K562 (cell line): Measurements from ENCODE around the gene PSMA2. TPM values are rescaled to one million over a fixed set of nuclear protein-coding genes. Genes with fewer than 3 reads are reported as not detected.

Experiments
- ATAC-seq: fragments of 200-7000 bp; cut with Tn5 transposase; 3 replicates; pipeline ENCODE4 v1.9.1; 2020; ENCODE audit warnings: moderate library complexity
- Bru-seq: library from RNA; stranded (reverse); fragments of 400-500 nt; gene quantifications from one replicate; lab custom pipeline; 2021; lab: Mats Ljungman, UMichigan
- BruChase-seq, 2 experiments: library from RNA; stranded (reverse); fragments of 400-500 nt; gene quantifications; one replicate each; lab custom pipeline; 2021; lab: Mats Ljungman, UMichigan
- BruUV-seq: library from RNA; stranded (reverse); fragments of 400-500 nt; replicated peaks from 2 replicates; lab custom pipeline; 2021; lab: Mats Ljungman, UMichigan
- CTCF ChIA-PET: fragments of 300-600 bp; formaldehyde crosslinking; extraction: SDS; loops from one replicate; lab custom pipeline; 2021; ENCODE audit warnings: low intra/inter-chr PET ratio; lab: Yijun Ruan, JAX
- POLR2A ChIA-PET: fragments of 300-600, 350-650 bp; sonication (Branson Sonifier 250); formaldehyde crosslinking; extraction: SDS; loops from one replicate; lab custom pipeline; 2021; ENCODE audit warnings: antibody characterized with exemption, inconsistent platforms; lab: Yijun Ruan, JAX
- DNase-seq, 4 experiments: peaks; one replicate each; pipeline versions ENCODE4 v3.0.0 to v3.0.0-alpha.2; 2011 to 2018; ENCODE audit warnings: low spot score in 3 of 4, mixed read lengths in 3 of 4; ENCODE audit errors: extremely low read depth in 1 of 4
- FAIRE-seq: peaks from 2 replicates; lab custom pipeline; 2011; peaks lifted over from hg19 to GRCh38; lab: Jason Lieb, UNC
- H2AFZ ChIP-seq: 2 replicates; pipeline ENCODE4 v1.6.0; 2011; ENCODE audit warnings: low read depth, low read length, control low read depth, inconsistent platforms
- H3K27ac ChIP-seq: fragments of 200-600 bp; 3 replicates; pipeline ENCODE4 v1.8.0; 2011; ENCODE audit warnings: low read depth, mild to moderate bottlenecking, control low read depth, inconsistent platforms, low read length, moderate library complexity, mixed read lengths; ENCODE audit errors: extremely low read depth
- H3K27me3 ChIP-seq, 2 experiments: fragments of 300-600 bp in 1 of 2; 2 replicates in 1 of 2; 3 replicates in 1 of 2; pipeline versions ENCODE4 v1.6.0 to v1.8.0; 2011; ENCODE audit warnings: inconsistent platforms in 2 of 2, low read length in 2 of 2, mild to moderate bottlenecking in 1 of 2, mixed read lengths in 1 of 2, moderate library complexity in 1 of 2; ENCODE audit not compliant: control insufficient read depth in 2 of 2, insufficient read depth in 2 of 2
- H3K36me3 ChIP-seq: fragments of 300-600 bp; 3 replicates; pipeline ENCODE4 v1.8.0; 2011; ENCODE audit warnings: mild to moderate bottlenecking, low read length, inconsistent platforms; ENCODE audit not compliant: control insufficient read depth, insufficient read depth
- H3K4me1 ChIP-seq, 2 experiments: fragments of 200-600 bp in 1 of 2; replicated peaks in 1 of 2; 2 replicates in 1 of 2; 3 replicates in 1 of 2; pipeline versions ENCODE4 v1.5.1 to v1.8.0; 2011; ENCODE audit warnings: inconsistent platforms in 2 of 2, low read length in 2 of 2, mild to moderate bottlenecking in 1 of 2, mixed read lengths in 1 of 2, moderate library complexity in 1 of 2; ENCODE audit not compliant: control insufficient read depth in 2 of 2, insufficient read depth in 2 of 2
- H3K4me2 ChIP-seq: 2 replicates; pipeline ENCODE4 v1.6.1; 2011; ENCODE audit warnings: low read length, control low read depth, inconsistent platforms, mixed read lengths; ENCODE audit not compliant: insufficient read depth
- H3K4me3 ChIP-seq: fragments of 200-600 bp; sonication (generic), shearing (Covaris generic); 2 replicates; pipeline ENCODE4 v1.5.1; 2016; ENCODE audit warnings: control low read depth, inconsistent platforms
- H3K79me2 ChIP-seq: fragments of 200-600 bp; 3 replicates; pipeline ENCODE4 v1.8.0; 2011; ENCODE audit warnings: low read length, inconsistent platforms; ENCODE audit not compliant: control insufficient read depth, insufficient read depth
- H3K9ac ChIP-seq, 2 experiments: 2 replicates each; pipeline versions ENCODE4 v1.6.0 to v1.6.1; 2011; ENCODE audit warnings: low read depth in 2 of 2, low read length in 2 of 2, control low read depth in 1 of 2, inconsistent platforms in 1 of 2, mild to moderate bottlenecking in 1 of 2, mixed read lengths in 1 of 2; ENCODE audit not compliant: insufficient read depth in 1 of 2
- H3K9me1 ChIP-seq: one replicate; pipeline ENCODE4 v1.6.0; 2011; ENCODE audit warnings: inconsistent platforms, mild to moderate bottlenecking, low read length, moderate library complexity; ENCODE audit not compliant: control insufficient read depth, insufficient read depth
- H3K9me3 ChIP-seq: replicated peaks from 2 replicates; pipeline ENCODE4 v1.5.1; 2011; ENCODE audit warnings: low read depth, low read length, inconsistent platforms; ENCODE audit not compliant: control insufficient read depth, insufficient read depth
- H4K20me1 ChIP-seq: replicated peaks from 2 replicates; pipeline ENCODE4 v1.6.1; 2011; ENCODE audit warnings: low read length, inconsistent platforms, mixed read lengths; ENCODE audit not compliant: control insufficient read depth, insufficient read depth
- BDP1 ChIP-seq: IDR thresholded peaks from 3 replicates; pipeline ENCODE4 v1.6.1; 2011; ENCODE audit not compliant: insufficient read length, insufficient read depth
- MYC ChIP-seq, 2 experiments: fragments of 250-450 bp in 1 of 2; sonication (Bioruptor Pico) in 1 of 2; IDR thresholded peaks; 2 replicates each; pipeline versions ENCODE4 v1.5.1 to v1.6.1; 2012 to 2021; ENCODE audit warnings: low read depth in 2 of 2, borderline replicate concordance in 1 of 2, improper control_type of control experiment in 1 of 2, low read length in 1 of 2, mild to moderate bottlenecking in 1 of 2, moderate library complexity in 1 of 2
- NCOA1 ChIP-seq: fragments of 450-650 bp; IDR thresholded peaks from 2 replicates; pipeline ENCODE4 v1.6.1; 2016; ENCODE audit warnings: low read depth
- PRMT5 ChIP-seq: sonication (generic); formaldehyde crosslinking; IDR thresholded peaks from 2 replicates; pipeline ENCODE4 v1.5.0; 2020; ENCODE audit warnings: missing genetic modification reagents
- TAF15 ChIP-seq: fragments of 200-400 bp; formaldehyde crosslinking; IDR thresholded peaks from 2 replicates; pipeline ENCODE4 v1.6.1; 2017; ENCODE audit warnings: mild to moderate bottlenecking, low read depth, low read length, moderate library complexity
- WGBS: fragments of 100-300 bp; shearing (Covaris generic); methylation state at CpG from one replicate; pipeline ENCODE4 v1.1.6; 2016; ENCODE audit warnings: low coverage, mixed read lengths; ENCODE audit not compliant: insufficient coverage; ENCODE audit errors: missing lambda C conversion rate; 5-methylcytosine and 5-hydroxymethylcytosine counted together
- in situ Hi-C: fragments of 300-500 bp; cut with MboI; formaldehyde crosslinking; loops from 4 replicates; pipeline ENCODE4 v1.15.0; 2018; ENCODE audit warnings: inconsistent platforms, mixed read lengths
- intact Hi-C: fragments of 100-400 bp; cut with micrococcal nuclease; formaldehyde crosslinking; loops from 2 replicates; pipeline ENCODE4 v1.14.2; 2022
- long read RNA-seq, 3 experiments: library from polyadenylated mRNA in 2 of 3; library from RNA in 1 of 3; unstranded in 2 of 3; stranded (forward) in 1 of 3; transcript quantifications; one replicate each; pipeline ENCODE4 v2.0.0, GENCODE V29; 2019 to 2022
- polyA minus RNA-seq, 3 experiments: library from RNA; depleted of rRNA, polyadenylated mRNA; stranded (reverse); fragments of >200 nt; gene quantifications; 2 replicates each; pipeline ENCODE4 v1.2.3, GENCODE V29; 2011
- polyA plus RNA-seq, 8 experiments: library from polyadenylated mRNA; depleted of rRNA in 4 of 8; stranded (reverse) in 5 of 8; unstranded in 3 of 8; fragments of >200 nt; fragmentation: Nextera tagmentation in 2 of 8; fragmentation: Illumina TruSeq in 1 of 8; extraction: Ambion mirVana in 2 of 8; extraction: Trizol in 1 of 8; gene quantifications; 2 replicates each; pipeline versions ENCODE4 v1.2.1 to v1.2.3, GENCODE V29; 2011 to 2014; ENCODE audit warnings: inconsistent platforms in 1 of 8, missing spikeins in 1 of 8
- total RNA-seq, 7 experiments: library from RNA; depleted of rRNA in 6 of 7; stranded (reverse); fragments of >200 nt in 6 of 7; fragmentation: Illumina TruSeq in 2 of 7; extraction: Trizol in 2 of 7; gene quantifications; 2 replicates each; pipeline versions ENCODE4 v1.2.1 to v1.2.3, GENCODE V29; 2011 to 2021; ENCODE audit warnings: low replicate concordance in 1 of 7
- TF ChIP-seq, protein P1 (sequence below): fragments of 200-800 bp; sonication (Bioruptor generic); IDR thresholded peaks from 2 replicates; pipeline ENCODE4 v1.6.1; 2017; ENCODE audit warnings: missing genetic modification characterization, missing compliant biosample characterization

Gene PSMA2
- total RNA-seq (2011; cell fraction: chromatin; rRNA removed; ENCODE audit: low replicate concordance) = 16.0 and 45.2 TPM in 2 replicates
- total RNA-seq (2011; cell fraction: nucleolus; rRNA removed) = 15.5 and 16.6 TPM in 2 replicates
- total RNA-seq (2011; cell fraction: nucleoplasm; rRNA removed) = 32.4 and 41.8 TPM in 2 replicates
- total RNA-seq (2014; rRNA removed) = 88.7 and 91.7 TPM in 2 replicates
- 274 and 308 TPM in 2 replicates for total RNA-seq (2014; rRNA removed; fragmentation: Illumina TruSeq; extraction: Trizol)
- 149 and 162 TPM in 2 replicates for total RNA-seq (2015; rRNA removed; fragmentation: Illumina TruSeq; extraction: Trizol)
- total RNA-seq (2021) = 184 and 200 TPM in 2 replicates
- polyA plus RNA-seq (2011; rRNA removed) = 291 and 412 TPM in 2 replicates
- 71.1 and 145 TPM in 2 replicates for polyA plus RNA-seq (2011; cell fraction: cytosol; rRNA removed)
- polyA plus RNA-seq (2011; cell fraction: nucleus; rRNA removed) = 26.1 and 65.3 TPM in 2 replicates
- polyA plus RNA-seq (2012) = 198 and 258 TPM in 2 replicates
- 145 and 154 TPM in 2 replicates for polyA plus RNA-seq (2014; fragmentation: Illumina TruSeq; extraction: Trizol)
- polyA plus RNA-seq (2014; fragmentation: Nextera tagmentation; extraction: Ambion mirVana) = 1,000 to 10,000 TPM in 1 of 2 experiments, 100 to 1,000 TPM in 1; 887 to 1,070 TPM
- 174 and 213 TPM in 2 replicates for polyA plus RNA-seq (2014; rRNA removed)
- 94.8 and 103 TPM in 2 replicates for polyA minus RNA-seq (2011; rRNA and poly(A)+ RNA removed)
- 52.1 and 55.2 TPM in 2 replicates for polyA minus RNA-seq (2011; cell fraction: cytosol; rRNA and poly(A)+ RNA removed)
- polyA minus RNA-seq (2011; cell fraction: nucleus; rRNA and poly(A)+ RNA removed) = 12.5 and 19.8 TPM in 2 replicates
- Bru-seq, nascent RNA = percentile 92 among the genes with signal in this experiment
- BruChase-seq, experiment 1, labeled RNA remaining after a 2-hour chase = percentile 93 among the genes with signal in this experiment
- percentile 94 among the genes with signal in this experiment for BruChase-seq, experiment 2, labeled RNA remaining after a 6-hour chase
- long read RNA-seq, experiment 1, transcript PSMA2-204 (6 exons, 683 nt) = minor isoform, 7 of 1,074 reads
- long read RNA-seq, experiment 1, transcript PSMA2-203 (9 exons, 1,453 nt) = minor isoform, 17 of 1,074 reads
- long read RNA-seq, experiment 1, transcript PSMA2-201 (8 exons, 1,487 nt) = major isoform, 1,015 of 1,074 reads
- long read RNA-seq, experiment 1, partial matches to known transcripts = 32 of 1,074 reads
- long read RNA-seq, experiment 1, other reads (novel, unspliced or antisense) = 3 of 1,074 reads
- long read RNA-seq, experiment 2, transcript PSMA2-201 (8 exons, 1,487 nt) = major isoform, 220 of 281 reads
- long read RNA-seq, experiment 2, transcript PSMA2-203 (9 exons, 1,453 nt) = minor isoform, 5 of 281 reads
- long read RNA-seq, experiment 2, partial matches to known transcripts = 48 of 281 reads
- long read RNA-seq, experiment 2, other reads (novel, unspliced or antisense) = 7 of 281 reads
- long read RNA-seq, experiment 3, transcript PSMA2-201 (8 exons, 1,487 nt) = major isoform, 675 of 701 reads
- long read RNA-seq, experiment 3, transcript PSMA2-203 (9 exons, 1,453 nt) = minor isoform, 10 of 701 reads
- long read RNA-seq, experiment 3, partial matches to known transcripts = 12 of 701 reads
- long read RNA-seq, experiment 3, other reads (novel, unspliced or antisense) = 0 of 701 reads

DNA sequence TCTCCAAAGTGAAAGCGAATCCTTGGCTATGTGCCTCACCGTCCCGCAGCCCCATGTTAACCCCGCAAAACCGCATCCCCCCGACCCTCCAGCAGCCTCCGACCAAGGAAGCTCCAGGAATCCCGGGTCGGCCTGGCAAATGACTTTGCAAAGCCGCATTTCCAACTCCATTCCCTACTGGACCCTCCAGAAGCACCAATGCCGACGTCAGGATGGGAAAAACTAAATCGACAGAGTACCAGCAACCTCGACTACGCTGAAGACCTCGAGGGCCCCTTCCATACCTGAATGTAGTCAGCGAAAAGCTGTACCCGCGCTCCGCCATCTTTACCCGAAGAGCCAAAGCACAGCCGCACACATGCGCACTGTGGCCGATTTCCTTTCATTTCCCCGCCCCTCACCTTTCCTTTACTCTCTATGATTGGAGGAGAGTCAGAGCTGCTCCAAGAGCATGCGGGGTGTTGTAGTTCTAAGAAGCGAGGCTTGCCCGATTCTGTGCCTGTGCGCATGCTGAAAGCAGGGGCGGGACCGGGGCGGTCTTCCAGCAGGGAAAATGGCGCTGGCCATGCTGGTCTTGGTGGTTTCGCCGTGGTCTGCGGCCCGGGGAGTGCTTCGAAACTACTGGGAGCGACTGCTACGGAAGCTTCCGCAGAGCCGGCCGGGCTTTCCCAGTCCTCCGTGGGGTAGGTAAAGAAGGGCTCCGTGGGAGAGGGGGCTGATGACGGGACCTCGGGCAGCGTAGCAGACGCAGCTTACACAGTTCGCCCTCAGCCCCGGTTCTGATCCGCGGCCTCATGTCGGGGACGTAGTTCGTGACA lies at the start of gene PSMA2, which contains the start of gene MRPL32:
TSS of gene PSMA2 (minus strand) at position 341 of the 818 bp plus-strand sequence. CDS start at position 325, 16 bp downstream.
TSS of gene MRPL32 (plus strand) at position 543 of the 818 bp plus-strand sequence. CDS start at position 554, 11 bp downstream.
- Histone ChIP-seq H4K20me1 (peaks cover 13% of the 10 kb centered on the region; the same call in 1 of the 2 replicates), H3K4me3 (peak within 1 kb of the TSS; percentile 85), H3K9me1 (no peaks in the 10 kb centered on the region), H3K36me3 (peaks cover 62% of the 10 kb centered on the region), H3K4me2 (peak within 1 kb of the TSS; percentile 94), H3K27me3 (no peaks in the 10 kb centered on the region), H3K9me3 (no peaks in the 10 kb centered on the region), H2AFZ (peak within 1 kb of the TSS; percentile 96), H3K9ac (peak within 1 kb of the TSS; percentile 93 to 98), H3K4me1 (peaks cover 0 to 15% of the 10 kb centered on the region in 2 experiments; a peak in 4 of 5 replicates), H3K79me2 (peaks cover 90% of the 10 kb centered on the region), H3K27ac (peak within 1 kb of the TSS; percentile 89)
- intact Hi-C loops (no loop called here), in situ Hi-C loops (loop anchor here (25.0 kb wide), 1 partner anchor 330 kb away; no protein-coding TSS in a partner anchor)
- FAIRE-seq = peak; percentile 100
- POLR2A ChIA-PET = interaction anchor here (0.6 to 3.3 kb wide), 16 partner anchors 9 to 925 kb away, joined by 3 to 18 read pairs (median 4); partner anchors contain the start of gene C7orf25
- under 1% methylated on average over 51 of the region's 56 CpGs for WGBS
- DNase-seq = peak; percentile 94 to 98 (median 96)
- BruUV-seq = TSS peak; percentile 77
- peak; percentile 100 for ATAC-seq
- CTCF ChIA-PET = no interaction called here
- TF ChIP-seq TAF15 (no peak), PRMT5 (no peak), MYC (IDR thresholded peaks at IDR 0.05; ENCODE audit: low read depth, low read length) (peak; percentile 93), MYC (CRISPR knock-in tag; IDR thresholded peaks at IDR 0.05; ENCODE audit: borderline replicate concordance, low read depth) (peak; percentile 79; the same call in 1 of the 2 replicates), BDP1 (no peak), NCOA1 (no peak; the same call in 1 of the 2 replicates)
- TF ChIP-seq, protein P1, sequence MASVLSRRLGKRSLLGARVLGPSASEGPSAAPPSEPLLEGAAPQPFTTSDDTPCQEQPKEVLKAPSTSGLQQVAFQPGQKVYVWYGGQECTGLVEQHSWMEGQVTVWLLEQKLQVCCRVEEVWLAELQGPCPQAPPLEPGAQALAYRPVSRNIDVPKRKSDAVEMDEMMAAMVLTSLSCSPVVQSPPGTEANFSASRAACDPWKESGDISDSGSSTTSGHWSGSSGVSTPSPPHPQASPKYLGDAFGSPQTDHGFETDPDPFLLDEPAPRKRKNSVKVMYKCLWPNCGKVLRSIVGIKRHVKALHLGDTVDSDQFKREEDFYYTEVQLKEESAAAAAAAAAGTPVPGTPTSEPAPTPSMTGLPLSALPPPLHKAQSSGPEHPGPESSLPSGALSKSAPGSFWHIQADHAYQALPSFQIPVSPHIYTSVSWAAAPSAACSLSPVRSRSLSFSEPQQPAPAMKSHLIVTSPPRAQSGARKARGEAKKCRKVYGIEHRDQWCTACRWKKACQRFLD (CRISPR knock-in tag) = no peak
